GM21786 (cell line): Measurements from ENCODE around the gene TUBB6.

Experiments used
- ATAC-seq: cut with Tn5 transposase; IDR thresholded peaks from one replicate; pipeline ENCODE4 v1.9.1; 2021; ENCODE audit not compliant: unreplicated experiment

Gene TUBB6

DNA sequence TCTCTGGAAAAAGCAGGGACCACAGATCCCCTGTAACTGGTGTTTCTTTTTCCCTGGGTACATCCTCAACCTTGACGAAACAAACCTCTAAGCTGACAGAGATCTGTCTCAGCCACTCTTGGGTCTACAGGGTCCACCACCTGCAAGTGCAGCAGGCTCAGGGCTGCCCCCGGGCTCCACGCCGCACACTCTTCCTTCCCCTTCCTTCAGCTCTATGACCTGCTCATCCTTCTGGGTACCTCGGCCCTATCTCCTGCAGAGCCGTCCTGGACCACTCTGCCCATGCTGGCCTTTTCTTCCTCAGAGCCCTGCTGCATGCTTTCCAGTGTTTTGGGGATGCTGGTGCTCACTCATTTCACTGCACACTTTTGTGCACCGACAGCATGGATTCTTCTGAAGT, 27.5 kb downstream of the TUBB6 start:
- ATAC-seq, result no peak

DNA sequence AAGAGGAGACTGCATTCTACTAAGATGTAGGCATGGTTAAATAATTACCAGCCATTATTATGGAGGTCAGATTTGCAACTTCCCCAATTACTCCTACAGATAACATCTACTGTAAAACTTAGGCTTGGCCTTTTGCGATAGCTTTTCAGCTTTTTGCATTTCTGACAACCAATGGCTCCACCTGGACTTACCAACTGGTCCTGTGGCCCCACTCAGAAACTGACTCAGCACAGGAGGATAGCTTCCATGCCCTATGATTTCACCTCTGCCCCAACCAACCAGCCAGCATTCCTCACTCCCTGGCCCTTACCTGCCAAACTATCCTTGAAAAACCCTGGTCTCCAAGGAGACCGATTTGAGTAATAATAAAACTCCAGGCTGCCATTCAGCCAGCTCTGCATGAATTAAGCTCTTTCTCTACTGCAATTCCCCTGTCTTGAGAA, 28.2 kb downstream of the TUBB6 start:
- no peak for ATAC-seq

DNA sequence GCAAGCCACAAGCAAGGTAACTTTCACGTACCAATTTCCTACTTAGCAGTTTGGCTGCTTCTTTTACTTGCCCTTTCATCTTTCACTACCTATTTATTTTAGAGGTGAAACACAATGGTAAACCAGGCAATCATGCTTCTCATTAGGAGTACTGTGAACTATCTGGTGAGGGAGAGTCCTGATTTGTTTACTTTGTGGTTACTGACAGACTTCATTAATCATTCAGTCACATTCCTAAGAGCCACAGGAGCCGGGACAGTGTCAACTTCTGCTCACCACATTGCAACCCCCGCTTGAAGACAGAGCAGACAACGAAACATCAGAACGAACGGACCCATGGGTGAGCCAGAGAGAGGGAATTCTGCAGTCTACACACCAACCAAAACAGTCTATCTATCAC, 28.8 kb downstream of the TUBB6 start:
- peak; percentile 48 for ATAC-seq

DNA sequence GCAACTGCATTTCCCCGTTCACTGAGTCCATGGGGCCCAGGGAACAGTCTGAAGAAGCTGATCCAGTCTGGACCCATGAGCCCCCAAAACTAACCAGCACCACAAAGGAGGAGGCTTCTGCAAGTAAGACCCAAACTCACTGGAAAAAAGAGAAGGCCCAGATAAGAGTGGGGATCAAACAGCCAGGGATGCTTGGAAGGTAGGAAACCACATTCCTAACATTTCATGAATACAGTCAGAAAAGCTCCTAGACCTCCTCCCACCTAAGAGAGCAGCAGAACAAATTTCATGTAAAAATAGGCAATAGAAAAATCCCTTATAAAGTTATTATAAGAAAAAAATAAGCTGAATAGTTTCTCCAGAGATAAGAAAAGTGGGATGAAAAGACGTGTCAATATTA, 30.3 kb downstream of the TUBB6 start:
- ATAC-seq, result no peak

DNA sequence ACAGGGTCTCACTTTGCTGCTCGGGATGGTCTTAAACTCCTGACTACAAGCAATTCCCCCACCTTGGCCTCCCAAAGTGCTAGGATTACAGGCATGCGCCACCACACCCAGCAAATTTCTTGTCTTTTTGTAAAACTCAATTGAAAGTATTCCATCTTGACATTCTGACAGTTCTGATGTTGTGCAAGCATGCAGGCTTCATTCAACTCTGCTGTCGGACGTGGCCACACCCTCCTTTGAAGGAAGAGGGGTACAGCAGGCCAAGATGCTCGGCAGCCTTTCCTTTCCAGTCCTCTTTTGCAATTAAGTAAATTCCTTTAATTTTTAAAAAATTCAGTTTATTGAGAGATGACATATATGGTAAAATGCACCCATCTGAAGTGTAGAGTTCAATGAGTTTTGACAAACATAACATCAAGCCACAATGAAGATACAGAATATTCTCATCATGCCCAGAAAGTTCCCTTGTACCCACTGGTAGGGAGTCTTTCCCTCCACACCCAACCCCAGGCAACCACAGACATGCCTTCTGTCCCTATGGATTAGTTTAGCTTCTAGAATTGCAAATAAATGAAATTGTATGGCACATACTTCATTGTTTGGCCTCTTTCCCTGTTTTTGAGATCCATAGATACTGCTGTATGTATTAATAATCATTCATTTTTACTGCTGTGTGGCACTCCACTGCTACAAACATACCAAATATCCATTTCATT, 33.1 kb downstream of the TUBB6 start:
- no peak for ATAC-seq

DNA sequence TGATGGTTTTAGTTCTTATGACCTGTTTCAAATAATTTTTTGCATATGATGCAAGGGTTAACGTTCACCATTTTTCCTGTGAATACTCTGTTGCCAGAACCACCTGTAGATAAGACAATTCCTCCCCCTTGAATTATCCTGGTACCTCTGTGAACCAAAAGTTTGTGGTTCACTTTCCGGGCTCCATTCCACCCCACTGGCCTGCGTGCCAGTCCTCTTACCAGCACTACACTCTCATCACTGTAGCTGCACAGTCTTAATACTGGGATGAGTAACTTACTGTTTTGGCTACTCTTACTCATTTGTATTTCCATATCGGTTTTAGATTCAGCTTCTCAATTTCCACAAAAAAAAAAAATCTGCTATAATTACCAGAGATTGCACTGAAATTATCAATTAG, 34.6 kb downstream of the TUBB6 start:
- no peak for ATAC-seq

DNA sequence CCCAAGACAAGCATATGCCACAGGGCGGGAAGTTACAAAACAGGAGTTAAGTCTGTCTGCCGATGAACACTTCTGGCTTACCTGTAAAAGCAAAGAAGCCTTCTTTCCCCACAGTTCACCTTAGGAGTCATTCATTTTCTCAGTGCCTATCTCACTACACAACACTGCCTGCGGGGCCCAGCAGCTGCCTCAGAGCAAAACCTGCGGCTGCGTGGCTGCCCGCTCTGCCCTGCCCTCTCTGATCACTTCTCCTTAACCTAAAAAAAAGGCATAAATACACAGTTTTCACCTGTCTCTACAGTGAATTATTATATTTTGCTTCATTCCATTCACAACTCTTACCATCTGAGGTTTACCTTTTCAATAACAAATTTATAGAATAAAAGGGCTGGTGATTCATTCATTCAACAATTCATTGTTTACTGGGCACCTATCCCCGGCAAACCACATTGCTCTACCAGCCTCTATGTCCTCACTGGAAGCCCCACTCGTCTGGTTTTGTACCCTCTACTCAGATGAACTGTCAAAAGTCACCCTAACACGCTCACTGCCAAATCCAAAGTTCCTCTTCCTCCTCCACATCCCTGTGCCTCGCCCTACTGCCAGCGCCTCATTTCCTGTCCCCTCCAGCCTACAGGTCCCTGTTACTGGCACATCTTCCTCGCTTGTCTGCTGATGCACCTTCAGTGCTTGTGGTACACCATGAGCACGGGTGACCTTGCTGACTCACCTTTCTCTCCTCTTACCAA, 37.6 kb downstream of the TUBB6 start:
- ATAC-seq, result no peak

DNA sequence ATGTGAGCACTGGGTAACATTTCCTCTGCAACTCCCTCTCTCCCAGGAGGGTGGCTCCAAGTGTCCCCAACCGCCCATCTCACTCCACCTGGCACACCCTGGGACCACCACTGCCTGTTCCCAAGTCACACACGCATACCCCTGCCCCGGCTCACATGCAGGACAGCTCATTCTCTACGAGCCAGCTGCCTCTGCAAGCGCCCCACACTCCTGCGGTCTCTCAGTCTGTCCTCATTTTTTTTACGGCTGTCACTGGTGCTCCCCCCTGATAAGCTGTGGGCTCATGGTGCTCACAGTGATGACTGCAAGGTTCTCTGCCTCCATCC, 38.2 kb downstream of the TUBB6 start:
- ATAC-seq, result no peak

DNA sequence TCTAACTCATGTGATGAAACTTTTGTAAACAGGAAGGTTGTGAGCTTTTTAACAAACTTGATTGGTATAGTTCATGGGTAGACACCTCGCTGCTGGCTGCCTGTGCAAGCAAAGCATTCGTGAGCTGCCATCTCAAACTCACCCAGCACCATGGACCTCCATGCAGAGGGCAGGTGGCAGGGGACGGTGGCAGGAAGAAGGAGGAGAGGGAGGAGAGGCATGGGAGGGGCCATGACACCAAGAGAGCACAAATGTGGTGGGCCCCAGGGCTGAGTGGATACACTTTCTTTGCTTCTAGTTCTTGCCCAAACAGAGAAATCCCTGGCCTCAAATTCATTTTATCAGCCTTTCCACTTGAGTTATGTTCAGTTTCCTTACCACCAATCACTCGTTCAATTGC, 39.9 kb downstream of the TUBB6 start:
- ATAC-seq, result no peak

DNA sequence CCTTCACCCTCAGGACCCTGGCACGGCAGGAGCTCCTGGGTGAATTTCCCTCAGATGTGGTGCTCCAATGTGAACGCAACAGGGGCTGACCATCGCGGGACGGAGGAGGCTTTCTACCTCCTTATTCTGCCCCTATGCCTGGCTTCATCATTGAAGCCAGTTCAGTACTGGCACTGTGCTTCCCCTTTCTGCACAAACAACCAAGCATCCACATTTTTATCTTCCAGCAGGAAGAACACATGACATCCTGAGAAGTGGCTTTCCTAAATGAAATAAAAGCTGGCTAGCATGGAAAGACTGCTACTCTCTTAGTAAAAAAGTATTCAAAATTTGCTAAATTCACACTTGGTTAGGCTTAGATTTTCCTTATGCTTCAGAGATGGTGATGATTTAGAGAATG, 44.1 kb downstream of the TUBB6 start:
- ATAC-seq, result no peak

DNA sequence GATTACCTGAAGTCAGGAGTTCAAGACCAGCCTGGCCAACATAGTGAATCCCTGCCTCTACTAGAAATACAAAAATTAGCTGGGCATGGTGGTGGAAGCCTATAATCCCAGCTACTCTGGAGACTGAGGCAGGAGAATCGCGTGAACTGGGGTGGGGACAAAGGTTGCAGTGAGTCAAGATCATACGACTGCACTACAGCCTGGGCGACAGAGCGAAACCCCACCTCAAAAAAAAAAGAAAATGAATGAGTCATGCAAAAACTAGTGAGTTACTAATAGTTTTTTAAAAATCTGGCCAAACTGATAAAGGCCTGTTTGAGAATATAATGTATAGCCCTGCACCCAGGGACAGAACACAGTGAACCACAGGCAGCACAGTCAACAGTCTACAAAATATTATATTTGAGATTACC, 51.5 kb downstream of the TUBB6 start:
- no peak for ATAC-seq

DNA sequence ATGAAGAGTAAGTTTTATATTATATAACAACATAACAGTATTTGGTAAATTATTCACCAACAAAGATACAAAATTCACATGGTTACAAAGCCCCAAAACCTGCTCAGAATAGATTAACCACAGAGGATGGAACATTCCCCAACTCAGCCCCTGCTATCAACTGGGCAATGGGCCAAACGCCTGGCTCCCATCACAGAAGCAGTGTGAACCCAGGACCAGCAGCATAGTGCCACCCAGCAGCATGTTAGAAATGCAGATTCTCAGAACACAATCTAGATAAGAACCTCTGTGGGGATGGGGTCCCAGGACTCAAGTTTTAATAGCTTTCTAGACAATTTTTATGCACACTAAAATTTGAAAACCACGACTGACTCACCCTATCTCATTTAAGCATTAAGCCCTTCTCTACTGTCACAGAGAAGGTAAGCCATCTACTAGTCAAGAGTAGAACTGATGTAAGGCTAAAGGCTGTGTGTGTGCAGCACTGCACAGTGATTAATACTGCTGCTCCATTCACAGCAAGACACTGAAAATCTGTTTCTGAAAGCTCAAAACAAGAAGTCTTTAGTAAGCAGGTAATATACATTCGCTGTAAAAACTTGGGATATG, 53.8 kb downstream of the TUBB6 start:
- ATAC-seq, result no peak

DNA sequence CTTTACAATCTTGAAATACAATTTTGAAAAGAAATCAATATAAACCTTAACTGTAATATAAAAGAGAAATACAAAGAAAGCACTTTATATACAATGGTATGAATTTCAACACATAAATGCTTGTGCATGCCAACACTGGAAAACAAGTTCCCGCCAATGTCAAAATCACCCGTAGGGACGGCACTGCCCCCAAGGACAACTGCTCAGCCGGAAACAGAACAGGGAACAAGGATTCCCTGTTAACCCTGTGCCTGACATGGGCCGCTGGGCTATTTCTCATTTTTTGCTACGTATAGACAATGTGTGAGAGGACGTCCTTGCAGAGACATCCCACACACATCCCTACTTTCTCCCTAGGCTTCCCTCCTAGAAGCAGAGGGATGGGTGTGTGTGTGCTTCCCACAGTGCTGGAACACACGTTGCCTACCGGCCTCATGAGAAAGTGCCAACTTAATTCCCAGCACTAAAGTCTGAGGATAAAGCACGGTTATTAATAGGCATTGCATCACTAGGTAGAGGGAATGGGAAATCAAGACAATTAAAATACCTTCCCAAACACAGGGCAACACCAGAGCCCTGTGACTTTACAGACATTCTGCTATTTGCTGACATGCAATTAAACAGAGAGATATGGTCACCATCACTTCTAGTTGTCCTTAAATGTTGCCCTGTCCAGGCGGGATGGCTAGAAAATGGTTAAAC, 54.6 kb downstream of the TUBB6 start:
- ATAC-seq, result no peak

DNA sequence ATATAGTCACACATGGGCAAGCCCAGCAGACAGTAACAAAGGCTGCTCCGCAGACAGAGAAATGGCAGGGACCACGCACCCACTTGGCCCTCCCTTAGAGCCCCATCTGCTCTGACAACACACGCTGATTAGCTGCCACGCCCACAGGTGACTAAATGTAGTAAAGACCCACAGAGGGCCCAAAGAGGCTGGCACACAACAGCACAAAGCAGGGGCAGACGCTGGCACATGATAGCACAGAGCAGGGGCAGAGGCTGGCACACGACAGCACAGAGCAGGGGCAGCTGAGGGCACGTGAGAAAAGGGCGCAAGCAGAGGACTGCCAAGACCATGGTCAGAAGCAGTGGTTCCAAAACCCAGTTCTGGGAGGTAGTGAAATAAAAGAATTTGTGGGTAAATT, 58.3 kb downstream of the TUBB6 start:
- ATAC-seq, result no peak

DNA sequence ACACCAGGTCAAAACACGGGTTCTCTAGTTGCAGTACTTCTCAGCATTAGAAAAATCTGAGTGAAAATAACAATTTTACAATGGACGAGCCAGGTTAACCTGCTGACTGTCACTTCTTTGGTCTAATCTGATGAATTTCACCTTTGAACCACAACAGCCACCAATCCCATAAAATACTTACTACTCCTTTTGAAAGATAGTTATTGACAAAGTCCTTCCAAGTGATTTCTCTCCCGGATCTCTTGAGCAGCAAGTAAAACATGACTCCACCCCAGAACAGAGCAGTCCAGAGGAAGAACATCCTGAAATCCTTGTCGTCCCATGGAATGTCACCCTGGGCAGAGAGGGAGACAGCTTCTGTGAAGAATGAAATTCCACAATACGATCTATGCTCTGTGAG, 58.7 kb downstream of the TUBB6 start:
- no peak for ATAC-seq

DNA sequence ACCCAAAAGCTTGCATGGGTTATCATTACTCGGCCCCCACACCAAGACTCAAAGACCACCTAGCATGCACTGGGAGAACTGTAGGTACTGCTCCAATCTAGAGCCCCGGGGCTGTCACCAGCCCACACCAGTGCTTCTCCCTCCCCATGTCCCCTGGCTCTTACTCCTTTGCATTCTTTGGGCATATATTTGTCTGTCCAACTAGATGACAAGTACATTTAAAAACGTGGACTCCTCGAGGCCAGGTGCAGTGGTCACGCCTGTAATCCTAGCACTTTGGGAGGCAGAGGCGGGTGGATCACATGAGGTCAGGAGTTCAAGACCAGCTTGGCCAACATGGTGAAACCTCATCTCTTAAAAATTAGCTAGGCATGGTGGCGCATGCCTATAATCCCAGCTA, 61.2 kb downstream of the TUBB6 start:
- no peak for ATAC-seq

DNA sequence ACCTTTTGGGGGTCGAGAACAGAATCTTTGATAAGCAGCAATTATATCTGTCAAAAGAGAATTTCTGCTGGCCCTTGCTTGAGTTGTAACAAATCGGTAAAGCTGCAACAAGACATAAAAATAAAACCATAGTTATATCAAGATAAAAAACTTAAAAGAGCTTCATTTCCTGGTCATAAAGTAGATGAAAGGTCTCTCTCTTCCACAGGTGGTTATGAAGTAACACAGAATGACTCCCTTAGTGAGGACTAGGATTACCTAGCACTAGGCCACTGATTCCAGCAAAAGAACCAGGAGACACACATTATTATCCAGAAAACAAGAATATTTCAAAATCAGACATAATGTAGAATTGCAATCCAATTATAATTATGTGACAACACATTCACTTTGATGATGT, 63.5 kb downstream of the TUBB6 start:
- ATAC-seq, result no peak

DNA sequence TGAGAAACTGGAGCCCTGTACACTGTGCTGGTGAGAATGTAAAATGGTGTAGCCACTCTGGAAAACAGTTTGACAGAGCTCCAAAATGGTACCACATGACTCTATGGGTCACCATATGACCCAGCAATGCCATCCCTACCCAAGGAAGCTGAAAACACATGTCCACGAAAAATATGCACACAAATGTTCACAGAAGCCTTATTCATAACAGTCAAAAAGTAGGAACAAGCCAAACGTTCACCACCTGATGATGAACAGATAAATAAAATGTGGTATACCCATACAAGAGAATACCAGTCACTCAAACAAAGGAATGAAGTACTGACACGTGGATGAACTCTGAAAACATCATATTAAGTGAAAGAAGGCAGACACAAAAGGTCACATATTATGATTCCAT, 64.4 kb downstream of the TUBB6 start:
- ATAC-seq, result no peak

DNA sequence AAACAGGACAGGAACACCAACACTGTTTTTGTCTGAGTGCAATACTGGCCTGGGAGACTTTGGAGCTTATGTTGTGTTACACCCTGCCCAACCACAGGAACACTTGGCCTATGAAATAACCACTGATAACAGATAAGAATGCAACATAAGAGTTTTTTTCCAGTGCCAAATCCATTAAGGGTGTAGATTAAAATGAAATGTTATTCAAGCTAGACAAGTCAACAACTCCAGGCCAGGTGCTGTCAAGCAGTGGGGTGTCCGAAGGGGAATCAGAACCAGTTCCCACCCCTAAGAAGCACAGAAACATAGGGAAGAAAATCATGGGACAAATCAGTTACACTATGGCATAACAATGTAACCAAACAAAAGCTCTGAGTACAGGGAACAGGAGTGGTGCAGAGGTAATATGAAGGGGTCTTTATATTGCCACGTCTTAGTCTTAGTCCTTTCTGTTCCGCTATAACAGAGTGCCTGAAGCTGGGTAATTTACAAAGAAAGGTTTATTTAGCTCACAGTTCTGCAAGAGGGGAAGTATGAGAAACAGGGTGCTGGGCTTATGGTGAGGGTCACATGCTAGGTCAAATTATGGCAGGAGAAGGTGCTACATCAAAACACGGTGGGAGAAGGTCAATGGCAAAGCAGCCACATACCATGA, 65.2 kb downstream of the TUBB6 start:
- no peak for ATAC-seq

DNA sequence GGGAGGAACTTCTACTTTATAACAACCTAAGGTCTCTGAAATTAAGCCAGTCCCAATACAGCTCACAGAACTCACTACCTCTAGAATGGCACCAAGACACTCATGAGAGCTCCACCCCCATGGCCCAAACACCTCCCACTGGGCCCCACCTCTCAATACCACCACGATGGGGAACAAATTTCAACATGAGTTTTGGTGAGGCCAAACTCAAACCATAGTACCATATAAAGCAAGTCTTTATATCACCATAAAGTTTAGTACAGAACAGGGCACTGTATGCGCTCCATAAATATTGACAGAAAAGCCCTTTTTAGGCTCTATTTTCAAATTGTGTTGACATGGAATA, 65.7 kb downstream of the TUBB6 start:
- ATAC-seq, result no peak

DNA sequence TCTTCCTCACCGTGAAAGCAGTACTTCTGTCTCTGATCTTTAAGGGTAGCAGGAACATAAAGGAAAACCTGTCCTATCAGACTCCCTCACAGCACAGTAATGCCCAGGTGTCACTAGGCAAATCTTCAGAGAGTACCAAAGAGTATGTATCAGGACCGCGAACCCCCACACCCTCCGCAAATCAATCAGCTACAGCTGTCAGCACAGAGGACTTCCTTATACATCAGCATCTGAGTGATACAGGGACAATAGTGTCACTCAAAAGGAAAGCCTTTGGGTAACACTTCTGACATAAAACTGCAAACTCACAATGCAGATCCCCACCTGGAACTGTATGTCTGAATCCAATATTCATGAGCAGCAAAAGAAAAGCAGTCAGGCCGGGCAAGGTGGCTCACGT, 66.4 kb downstream of the TUBB6 start:
- no peak for ATAC-seq
